ENCODE results near the gene FARS2.

The FARS2 gene

DNA sequence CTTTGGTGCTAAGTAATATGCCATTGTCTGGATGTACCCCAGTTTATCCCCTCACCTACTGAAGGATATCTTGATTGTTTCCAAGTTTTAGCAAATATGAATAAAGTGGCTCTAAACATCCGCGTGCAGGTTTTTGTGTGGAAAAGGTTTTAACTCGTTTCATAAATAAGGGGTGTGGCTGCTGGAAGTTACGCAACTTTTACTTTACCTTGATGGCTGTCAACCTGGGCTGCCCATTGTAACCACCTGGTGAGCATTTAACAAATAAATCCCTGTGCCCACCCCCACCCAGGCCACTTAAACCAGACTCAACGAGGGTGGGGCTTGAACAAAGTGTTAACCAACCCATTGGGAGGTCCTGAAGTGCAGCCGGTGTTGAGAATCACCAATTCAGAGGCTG is 557.6 kb downstream of the FARS2 start:
- no peak for DNase-seq
